HG03139 (cell line): ENCODE results near the gene ANAPC1.
A peak's percentile ranks its signal among the peaks of the same experiment; 100 is the strongest.
"Not testable (repeated sequence)": the region's sequence is repeated elsewhere in the genome, so short reads cannot be mapped to it uniquely, and the experiment has no call there.

Source experiments
- ATAC-seq: cut with Tn5 transposase; IDR thresholded peaks from one replicate; pipeline ENCODE4 v1.9.1; 2021; ENCODE audit not compliant: unreplicated experiment

Gene ANAPC1, protein sequence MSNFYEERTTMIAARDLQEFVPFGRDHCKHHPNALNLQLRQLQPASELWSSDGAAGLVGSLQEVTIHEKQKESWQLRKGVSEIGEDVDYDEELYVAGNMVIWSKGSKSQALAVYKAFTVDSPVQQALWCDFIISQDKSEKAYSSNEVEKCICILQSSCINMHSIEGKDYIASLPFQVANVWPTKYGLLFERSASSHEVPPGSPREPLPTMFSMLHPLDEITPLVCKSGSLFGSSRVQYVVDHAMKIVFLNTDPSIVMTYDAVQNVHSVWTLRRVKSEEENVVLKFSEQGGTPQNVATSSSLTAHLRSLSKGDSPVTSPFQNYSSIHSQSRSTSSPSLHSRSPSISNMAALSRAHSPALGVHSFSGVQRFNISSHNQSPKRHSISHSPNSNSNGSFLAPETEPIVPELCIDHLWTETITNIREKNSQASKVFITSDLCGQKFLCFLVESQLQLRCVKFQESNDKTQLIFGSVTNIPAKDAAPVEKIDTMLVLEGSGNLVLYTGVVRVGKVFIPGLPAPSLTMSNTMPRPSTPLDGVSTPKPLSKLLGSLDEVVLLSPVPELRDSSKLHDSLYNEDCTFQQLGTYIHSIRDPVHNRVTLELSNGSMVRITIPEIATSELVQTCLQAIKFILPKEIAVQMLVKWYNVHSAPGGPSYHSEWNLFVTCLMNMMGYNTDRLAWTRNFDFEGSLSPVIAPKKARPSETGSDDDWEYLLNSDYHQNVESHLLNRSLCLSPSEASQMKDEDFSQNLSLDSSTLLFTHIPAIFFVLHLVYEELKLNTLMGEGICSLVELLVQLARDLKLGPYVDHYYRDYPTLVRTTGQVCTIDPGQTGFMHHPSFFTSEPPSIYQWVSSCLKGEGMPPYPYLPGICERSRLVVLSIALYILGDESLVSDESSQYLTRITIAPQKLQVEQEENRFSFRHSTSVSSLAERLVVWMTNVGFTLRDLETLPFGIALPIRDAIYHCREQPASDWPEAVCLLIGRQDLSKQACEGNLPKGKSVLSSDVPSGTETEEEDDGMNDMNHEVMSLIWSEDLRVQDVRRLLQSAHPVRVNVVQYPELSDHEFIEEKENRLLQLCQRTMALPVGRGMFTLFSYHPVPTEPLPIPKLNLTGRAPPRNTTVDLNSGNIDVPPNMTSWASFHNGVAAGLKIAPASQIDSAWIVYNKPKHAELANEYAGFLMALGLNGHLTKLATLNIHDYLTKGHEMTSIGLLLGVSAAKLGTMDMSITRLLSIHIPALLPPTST (N-terminal part only)

DNA sequence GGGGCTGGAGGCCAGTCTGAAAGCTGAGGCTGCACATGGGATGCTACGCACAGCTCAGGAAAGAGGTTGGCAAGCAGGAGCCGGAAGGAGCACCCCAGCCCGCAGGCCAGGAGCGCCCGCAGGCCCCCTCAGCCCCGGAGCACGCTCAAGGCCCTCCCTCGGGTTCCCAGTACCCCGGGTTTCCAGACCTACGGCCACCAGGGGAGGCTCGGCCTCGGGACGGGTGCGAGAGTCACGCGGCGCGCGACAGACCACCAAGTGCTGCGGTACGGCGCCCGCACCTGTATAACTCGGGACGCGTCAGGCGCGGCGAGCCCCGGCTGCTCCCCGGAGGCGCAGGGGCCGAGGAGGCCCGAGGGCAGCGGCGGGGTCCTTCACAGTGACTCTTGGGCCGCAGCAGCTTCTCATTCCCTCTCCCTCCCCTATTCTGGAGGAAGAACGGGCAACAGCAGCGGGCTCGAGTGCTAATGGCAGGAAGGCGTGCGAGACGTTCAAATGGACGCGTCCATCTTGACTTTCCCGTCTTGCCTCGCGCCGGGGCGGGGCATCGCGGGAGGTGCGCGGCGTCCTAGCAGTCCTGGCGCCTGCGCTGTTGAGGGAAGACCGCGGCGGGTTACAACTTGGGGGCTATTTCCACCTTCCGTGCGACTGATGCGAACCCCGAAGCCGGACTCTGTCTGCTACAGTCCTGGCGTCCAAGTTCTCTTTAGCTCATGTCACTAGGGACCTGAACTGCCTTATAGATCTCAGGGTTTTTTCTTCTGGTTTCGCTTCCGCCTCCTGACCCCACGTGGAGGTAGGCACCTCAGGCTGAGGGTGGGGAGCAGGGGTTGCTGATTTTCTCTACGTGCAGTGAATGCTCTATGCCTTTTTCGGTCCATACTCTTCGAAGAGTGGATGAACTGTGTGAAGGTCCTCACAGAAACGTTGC lies at the start of gene ANAPC1:
TSS of gene ANAPC1 (minus strand) at position 533 of the 931 bp plus-strand sequence. CDS start 3,368 bp downstream, outside the sequence.
- ATAC-seq = peak; percentile 74

DNA sequence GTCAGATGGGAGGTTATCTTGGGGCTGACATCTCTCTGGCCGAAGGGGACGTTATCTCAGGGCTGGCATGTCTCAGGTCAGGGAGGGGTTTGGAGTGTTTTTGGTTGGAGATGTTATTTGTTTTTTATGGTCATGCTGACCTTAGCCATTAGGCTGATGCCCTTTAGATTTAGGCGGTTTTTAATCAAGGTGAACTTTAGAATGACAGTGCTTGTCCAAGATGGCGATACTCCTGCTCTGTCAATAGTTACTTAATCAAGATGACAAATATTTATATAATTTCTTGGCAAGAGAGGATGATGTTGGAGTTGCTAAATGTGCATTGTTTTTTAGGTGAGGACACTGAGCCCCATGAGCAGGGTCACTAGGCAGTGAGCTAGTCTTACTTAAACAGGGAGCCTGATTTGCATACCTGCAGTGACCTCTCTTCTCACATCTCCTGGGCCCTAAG lies 48.9 kb upstream of the ANAPC1 start:
- ATAC-seq = no peak

GRCh38 chr2:111930875-111931274 lies 46.9 kb upstream of the ANAPC1 start:
- ATAC-seq = no peak

DNA sequence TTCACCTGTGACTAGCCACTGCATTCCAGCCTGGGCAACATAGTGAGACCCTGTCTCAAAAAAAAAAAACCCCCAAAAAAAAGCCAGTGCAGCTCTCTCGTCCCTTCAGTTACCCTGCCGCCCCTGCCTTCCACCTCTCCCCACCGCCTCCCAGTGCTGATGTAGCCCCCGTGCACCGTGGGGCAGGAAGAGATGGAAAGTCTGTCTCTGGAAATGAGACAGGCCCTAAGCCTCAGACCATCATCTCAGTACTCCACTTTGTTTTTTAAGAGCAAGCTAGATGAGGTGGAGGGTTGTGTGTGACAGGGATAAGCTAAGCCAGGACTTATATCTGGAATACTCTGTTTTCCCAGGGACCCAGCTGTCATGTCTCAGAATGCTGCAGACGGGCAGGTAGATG lies 46.4 kb upstream of the ANAPC1 start:
- ATAC-seq = no peak

GRCh38 chr2:111927723-111928122 lies 43.7 kb upstream of the ANAPC1 start:
- ATAC-seq = no peak

- ATAC-seq = no peak
Observed at GRCh38 chr2:111924617-111925107, 40.7 kb upstream of the ANAPC1 start.

DNA sequence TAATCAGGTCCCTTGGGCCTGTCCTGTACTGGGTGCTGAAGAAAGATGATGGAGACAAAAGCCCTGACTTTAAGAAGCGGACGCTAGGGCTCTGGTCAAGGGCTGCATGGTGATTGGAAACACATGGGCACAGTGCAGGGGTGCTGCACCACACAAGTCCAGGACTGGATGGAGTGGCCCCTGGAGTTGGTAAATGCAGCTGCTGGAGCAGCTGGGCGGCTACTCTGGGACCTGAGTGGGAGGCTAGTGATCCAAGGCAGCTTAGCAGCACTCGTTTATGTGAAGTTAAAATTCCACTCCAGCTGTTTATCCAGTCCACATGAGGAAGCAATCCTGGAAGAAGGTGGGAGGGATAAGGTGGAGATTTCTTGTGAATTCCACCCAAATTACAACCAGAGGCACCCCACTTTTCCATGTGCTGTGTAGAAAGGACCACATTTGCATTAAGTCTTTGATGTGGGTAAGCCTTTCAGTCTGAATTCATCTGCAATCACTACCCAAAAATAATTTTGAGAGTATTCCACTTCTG lies 39.3 kb upstream of the ANAPC1 start:
- ATAC-seq = no peak

DNA sequence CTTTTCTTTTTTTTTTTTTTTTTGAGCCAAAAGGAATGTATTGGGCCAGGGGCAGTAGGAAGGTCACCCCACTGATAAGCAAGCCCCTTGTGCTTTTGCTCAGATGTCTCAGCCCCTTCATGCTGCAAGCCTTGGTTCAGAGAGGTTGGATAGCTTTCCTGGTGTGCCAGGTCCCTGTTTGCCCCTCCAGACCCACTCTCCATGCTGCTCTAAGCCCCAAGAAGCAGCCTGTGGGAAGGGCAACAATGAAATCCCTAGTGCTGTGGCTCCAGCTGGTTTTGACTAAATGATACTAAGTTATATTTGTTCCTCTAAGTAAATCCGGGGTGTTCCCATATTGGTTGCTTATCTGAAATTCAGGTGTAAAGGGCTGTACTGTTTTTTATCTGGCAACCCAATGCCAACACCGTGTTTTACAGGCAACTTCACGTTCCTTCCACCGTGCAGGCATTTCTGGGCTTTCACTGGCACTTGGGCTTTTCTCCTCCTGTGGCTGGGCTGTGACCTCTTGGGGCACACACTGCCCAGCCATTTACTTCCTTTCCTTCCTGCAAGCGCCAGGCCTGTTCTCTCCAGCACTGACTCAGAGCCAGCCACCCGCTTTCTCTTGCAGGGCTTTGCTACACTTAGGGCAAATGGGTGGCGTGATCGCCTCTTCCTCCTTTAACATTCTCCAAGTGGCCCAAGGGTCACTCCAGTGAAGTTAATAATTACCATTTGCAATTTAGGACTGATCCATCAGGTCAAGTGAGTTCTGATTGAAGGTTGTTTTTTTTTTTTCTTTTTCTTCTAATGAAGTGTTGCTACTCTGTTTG lies 36.0 kb upstream of the ANAPC1 start:
- no peak for ATAC-seq

GRCh38 chr2:111919365-111919764 lies 35.4 kb upstream of the ANAPC1 start:
- ATAC-seq = no peak

GRCh38 chr2:111918383-111918806 lies 34.4 kb upstream of the ANAPC1 start:
- no peak for ATAC-seq

DNA sequence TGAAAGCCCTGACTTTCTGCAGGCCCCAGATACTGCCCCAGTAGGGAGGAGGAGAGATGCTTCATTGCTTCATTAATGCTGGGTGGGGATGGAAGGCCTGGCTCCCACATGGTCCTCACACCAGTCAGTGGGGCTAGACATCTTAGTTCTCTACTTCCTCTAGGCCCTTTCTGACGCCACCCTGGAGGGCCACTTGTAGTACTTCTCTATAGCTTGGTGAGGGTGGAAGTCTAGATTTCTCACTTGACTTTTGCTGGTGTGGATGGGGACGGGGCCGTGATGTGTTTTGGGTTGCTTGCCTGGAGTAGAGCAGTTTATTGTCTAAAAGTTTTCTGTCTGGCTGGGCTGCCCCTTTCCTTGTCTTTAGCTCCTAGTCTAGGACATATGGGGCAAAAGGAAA lies 33.1 kb upstream of the ANAPC1 start:
- ATAC-seq = no peak

GRCh38 chr2:111912547-111912946 lies 28.6 kb upstream of the ANAPC1 start:
- no peak for ATAC-seq

DNA sequence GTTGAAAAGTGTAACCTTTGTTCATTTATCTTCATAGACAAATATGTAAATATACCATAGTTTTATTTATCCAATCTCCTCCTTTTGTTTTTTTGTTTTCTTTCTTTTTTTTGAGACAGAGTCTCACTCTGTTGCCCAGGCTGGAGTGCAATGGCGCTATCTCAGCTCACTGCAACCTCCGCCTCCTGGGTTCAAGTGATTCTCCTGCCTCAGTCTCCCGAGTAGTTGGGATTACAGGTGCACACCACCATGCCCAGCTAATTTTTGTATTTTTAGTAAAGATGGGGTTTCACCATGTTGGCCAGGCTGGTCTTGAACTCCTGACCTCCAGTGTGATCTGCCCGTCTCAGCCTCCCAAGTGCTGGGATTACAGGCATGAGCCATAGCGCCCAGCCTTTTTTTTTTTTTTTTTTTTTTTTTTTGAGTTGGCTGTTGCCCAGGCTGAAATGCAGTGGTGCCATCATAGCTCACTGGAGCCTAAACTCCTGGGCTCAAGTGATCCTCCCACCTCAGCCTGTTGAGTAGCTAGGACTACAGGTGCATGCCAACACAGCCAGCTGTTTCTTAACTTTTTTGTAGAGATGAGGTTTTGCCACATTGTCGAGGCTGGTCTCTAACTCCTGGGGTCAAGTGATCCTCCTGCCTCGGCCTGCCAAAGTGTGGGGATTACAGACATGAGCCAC lies 27.4 kb upstream of the ANAPC1 start:
- ATAC-seq = not testable (repeated sequence)

GRCh38 chr2:111910609-111911277 lies 26.8 kb upstream of the ANAPC1 start:
- no peak for ATAC-seq

GRCh38 chr2:111909997-111910396 lies 26.0 kb upstream of the ANAPC1 start:
- not testable (repeated sequence) for ATAC-seq

GRCh38 chr2:111909079-111909478 lies 25.1 kb upstream of the ANAPC1 start:
- no peak for ATAC-seq

- ATAC-seq = no peak
Observed at GRCh38 chr2:111908578-111908977, 24.6 kb upstream of the ANAPC1 start.
